Activated T-helper 1 cell treated with Interleukin-2 at 50 U/mL for 16 hours (primary cell): ENCODE measurements around the gene LGALS3.

Experiments used
- DNase-seq: peaks from one replicate; pipeline ENCODE4 v3.0.0-alpha.2; 2020; ENCODE audit warnings: low read depth

LGALS3 gene

GRCh38 chr14:55131370-55132137, 2.5 kb downstream of the LGALS3 start:
- no peak for DNase-seq

GRCh38 chr14:55133416-55133815, 4.4 kb downstream of the LGALS3 start:
- no peak for DNase-seq

- no peak for DNase-seq
Observed at GRCh38 chr14:55136241-55136640, 7.2 kb downstream of the LGALS3 start.

GRCh38 chr14:55136885-55137786, 8.1 kb downstream of the LGALS3 start:
- no peak for DNase-seq

- no peak for DNase-seq
Observed at GRCh38 chr14:55138091-55138490, 9.0 kb downstream of the LGALS3 start.

GRCh38 chr14:55139141-55139540, 10.1 kb downstream of the LGALS3 start:
- no peak for DNase-seq

- DNase-seq, result no peak
Observed at GRCh38 chr14:55139696-55140509, 10.9 kb downstream of the LGALS3 start.

- no peak for DNase-seq
Observed at GRCh38 chr14:55141825-55142224, 12.8 kb downstream of the LGALS3 start.

- no peak for DNase-seq
Observed at GRCh38 chr14:55142466-55142865, 13.4 kb downstream of the LGALS3 start.

- no peak for DNase-seq
Observed at GRCh38 chr14:55146425-55146824, 17.4 kb downstream of the LGALS3 start.

GRCh38 chr14:55151601-55152000, 22.5 kb downstream of the LGALS3 start:
- DNase-seq, result no peak

GRCh38 chr14:55152052-55152753, 23.2 kb downstream of the LGALS3 start:
- DNase-seq, result no peak

- DNase-seq, result no peak
Observed at GRCh38 chr14:55153951-55154350, 24.9 kb downstream of the LGALS3 start.

GRCh38 chr14:55157080-55157479, 28.0 kb downstream of the LGALS3 start:
- DNase-seq, result no peak

- no peak for DNase-seq
Observed at GRCh38 chr14:55158412-55158811, 29.4 kb downstream of the LGALS3 start.

- DNase-seq, result no peak
Observed at GRCh38 chr14:55160989-55161388, 31.9 kb downstream of the LGALS3 start.

GRCh38 chr14:55170526-55170925, 41.5 kb downstream of the LGALS3 start:
- DNase-seq, result no peak

- no peak for DNase-seq
Observed at GRCh38 chr14:55180006-55180405, 51.0 kb downstream of the LGALS3 start.

GRCh38 chr14:55180434-55180833, 51.4 kb downstream of the LGALS3 start:
- no peak for DNase-seq

- DNase-seq, result no peak
Observed at GRCh38 chr14:55188686-55189295, 59.7 kb downstream of the LGALS3 start.

- no peak for DNase-seq
Observed at GRCh38 chr14:55190906-55191202, 61.8 kb downstream of the LGALS3 start.
